CD4-positive, alpha-beta T cell treated with Interferon alpha-2 for 1 hour (primary cell): Measurements from ENCODE around the gene KDM5B.
"Not testable (repeated sequence)": the region's sequence is repeated elsewhere in the genome, so short reads cannot be mapped to it uniquely, and the experiment has no call there.

Source experiments
- DNase-seq, 2 donors: peaks; one replicate each; pipeline ENCODE4 v3.0.0-alpha.2; 2020 to 2022

Gene KDM5B

DNA sequence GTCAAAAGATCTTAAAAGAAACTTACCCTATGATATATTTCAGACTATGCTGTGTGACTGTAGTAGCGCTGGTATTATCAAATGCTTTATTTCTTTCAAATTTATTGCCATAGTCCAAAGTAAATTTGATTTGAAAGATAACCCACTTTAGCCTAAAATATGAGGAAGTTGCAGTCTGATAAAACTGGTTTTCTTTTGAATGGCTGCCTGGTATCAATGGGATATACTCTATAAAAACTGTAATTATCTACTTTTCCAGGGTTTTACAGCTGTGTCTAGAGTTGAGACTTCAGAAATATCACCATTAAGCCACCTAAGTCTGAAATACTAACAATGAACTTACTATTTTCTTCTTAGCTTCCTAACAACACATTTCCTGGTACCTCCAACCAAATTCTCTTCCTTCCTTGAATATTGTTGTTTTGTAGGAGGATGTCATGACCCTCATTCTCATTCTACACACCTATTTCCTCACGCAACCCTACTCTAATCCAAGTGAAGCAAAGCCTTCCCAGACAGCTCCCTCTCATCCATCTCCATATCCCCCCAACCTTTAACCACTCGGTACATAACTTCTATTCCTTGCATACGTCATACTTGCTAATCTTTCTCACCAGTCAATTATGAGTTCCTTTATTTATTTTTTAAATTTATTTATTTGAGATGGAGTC, 17.0 kb downstream of the KDM5B start:
- no peak for DNase-seq

GRCh38 chr1:202788800-202789199, 19.4 kb downstream of the KDM5B start:
- no peak for DNase-seq

DNA sequence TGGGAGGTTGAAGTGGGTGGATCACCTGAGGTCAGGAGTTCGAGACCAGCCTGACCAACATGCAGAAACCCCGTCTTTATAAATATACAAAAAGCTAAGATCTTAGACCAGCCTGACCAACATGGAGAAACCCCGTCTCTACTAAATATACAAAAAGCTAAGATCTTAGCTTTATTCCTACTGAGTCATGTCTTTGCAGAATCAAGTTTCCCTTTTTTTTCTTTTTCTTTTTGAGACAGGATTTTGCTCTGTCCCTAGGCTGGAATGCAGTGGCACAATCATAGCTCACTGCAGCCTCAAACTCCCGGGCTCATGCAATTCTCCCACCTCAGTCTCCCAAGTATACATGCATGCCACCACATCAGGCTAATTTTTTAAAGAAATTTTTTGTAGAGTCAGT, 21.4 kb downstream of the KDM5B start:
- no peak for DNase-seq

DNA sequence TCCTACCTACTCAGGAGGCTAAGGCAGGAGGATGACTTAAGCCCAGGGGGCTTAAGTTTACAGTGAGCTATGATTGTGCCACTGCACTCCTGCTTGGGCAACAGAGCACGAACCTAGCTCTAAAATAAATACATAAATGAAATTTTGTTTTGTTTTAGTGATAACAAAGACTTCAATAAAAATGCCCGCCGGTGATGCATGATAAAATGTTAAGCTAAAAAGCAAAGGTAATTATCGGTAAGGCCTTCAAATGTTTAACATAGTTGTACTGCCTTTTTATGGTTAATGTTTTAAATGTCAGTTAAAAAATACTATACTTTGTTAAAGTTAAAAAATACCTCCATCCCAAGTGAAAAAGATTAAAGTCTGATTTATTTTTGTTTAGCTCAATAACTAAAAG, 27.0 kb downstream of the KDM5B start:
- no peak for DNase-seq

GRCh38 chr1:202770135-202770534, 38.1 kb downstream of the KDM5B start:
- no peak for DNase-seq

GRCh38 chr1:202765721-202766120, 42.5 kb downstream of the KDM5B start:
- DNase-seq: no peak

GRCh38 chr1:202762019-202762418, 46.2 kb downstream of the KDM5B start:
- DNase-seq: no peak

GRCh38 chr1:202760589-202760988, 47.6 kb downstream of the KDM5B start:
- DNase-seq: no peak

- no peak for DNase-seq
Measured at GRCh38 chr1:202756391-202756790, 51.8 kb downstream of the KDM5B start.

- DNase-seq: no peak
Measured at GRCh38 chr1:202754293-202754692, 53.9 kb downstream of the KDM5B start.

- no peak for DNase-seq
Measured at GRCh38 chr1:202752774-202753173, 55.4 kb downstream of the KDM5B start.

GRCh38 chr1:202750761-202751160, 57.5 kb downstream of the KDM5B start:
- DNase-seq: peak in 1 of 2 donors; percentile 9

GRCh38 chr1:202750024-202750423, 58.2 kb downstream of the KDM5B start:
- no peak for DNase-seq

DNA sequence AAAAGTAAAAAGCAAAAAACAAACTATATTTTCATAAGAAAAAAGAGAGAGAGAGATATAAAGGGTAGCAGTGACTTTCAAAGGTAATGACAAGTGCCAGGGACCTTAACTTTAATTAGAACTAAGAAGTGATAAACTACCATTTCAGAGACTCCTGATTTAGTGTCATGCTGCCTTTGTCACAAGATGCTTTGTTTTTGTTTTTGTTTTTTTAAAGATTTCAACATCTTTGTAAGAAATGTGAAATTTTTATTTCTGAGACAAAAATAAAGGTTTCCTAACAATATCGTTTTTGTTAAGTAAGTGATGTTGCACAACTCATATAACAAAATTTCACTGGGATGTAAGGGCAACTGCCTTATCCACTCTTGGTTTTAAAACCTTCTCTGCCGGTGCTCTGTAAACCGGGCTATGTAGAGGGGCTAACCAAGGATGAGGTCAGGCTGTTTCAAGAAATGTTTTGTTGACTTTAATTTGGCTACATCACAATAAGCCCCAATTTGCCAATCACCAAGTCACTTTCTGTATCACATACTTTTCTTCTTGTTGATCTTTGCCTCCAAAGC, 62.8 kb downstream of the KDM5B start:
- DNase-seq: no peak

DNA sequence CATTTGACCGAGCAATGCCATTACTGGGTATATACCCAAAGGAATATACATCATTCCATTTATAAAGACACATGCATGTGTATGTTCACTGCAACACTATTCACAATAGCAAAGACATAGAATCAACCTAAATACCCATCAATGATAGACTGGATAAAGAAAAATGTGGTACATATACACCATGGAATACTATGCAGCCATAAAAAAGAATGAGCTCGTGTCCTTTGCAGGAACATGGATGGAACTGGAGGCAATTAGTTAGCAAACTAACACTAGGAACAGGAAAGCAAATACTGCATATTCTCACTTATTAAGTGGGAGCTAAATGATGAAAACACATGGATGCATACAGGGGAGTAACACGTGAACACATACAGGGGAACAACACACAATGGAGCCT, 63.5 kb downstream of the KDM5B start:
- not testable (repeated sequence) for DNase-seq

DNA sequence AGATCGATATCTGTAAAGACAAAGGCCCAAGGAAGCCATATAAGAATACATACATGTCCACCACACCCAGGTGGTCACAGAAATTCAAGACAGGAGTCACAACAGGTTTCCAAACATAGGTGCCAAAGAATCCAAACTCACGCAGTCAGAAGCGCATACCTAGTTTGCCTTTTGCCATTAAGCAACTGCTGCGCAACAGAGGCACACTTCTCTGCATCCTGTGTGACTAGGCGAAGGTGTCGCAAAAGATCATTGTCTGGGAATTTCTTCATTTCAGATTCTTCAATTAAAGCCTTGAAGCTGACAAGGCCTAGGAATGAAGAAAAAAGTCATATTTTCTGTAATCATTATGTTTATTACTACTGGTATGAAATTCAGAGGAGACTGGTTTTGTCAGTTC, 65.7 kb downstream of the KDM5B start:
- DNase-seq: no peak

- DNase-seq: no peak
Measured at GRCh38 chr1:202733251-202733650, 75.0 kb downstream of the KDM5B start.

DNA sequence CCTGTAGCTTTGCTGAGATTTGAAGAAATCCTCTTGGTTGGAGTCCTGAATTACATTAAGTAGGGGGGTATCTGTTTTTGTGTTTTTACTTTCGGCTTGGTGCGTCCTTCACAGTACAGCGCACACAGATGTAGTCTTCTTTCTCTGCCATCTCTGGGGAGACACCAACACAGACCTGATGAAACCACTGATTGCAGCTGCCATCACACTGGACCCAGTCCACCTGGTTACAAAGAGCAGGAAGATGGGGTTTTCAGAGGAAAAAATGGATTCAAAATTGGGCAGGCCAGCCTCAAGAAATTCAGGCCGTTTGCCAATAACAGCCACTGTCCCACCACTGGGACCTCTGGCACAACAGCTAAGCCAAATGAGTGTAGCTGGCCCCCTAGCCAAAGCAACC, 79.3 kb downstream of the KDM5B start:
- DNase-seq: no peak

DNA sequence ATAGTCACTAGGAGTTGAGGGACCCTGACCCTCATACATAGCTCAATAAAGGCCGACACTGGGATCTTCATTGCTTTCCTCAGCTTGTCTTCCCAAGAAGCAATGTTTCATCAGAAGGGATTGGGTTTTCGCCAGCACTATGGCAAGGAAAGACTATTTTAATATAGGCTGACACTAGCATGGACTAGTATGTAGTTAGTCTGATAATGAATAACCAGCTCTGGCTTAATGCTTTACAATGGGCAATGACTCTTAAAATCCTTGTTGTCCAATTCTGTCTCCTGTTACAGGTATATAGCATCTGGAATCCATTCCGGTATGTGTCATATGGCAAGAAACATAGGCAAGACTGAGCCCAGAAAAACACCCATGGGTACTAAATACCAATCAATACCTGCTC, 82.7 kb downstream of the KDM5B start:
- DNase-seq: no peak

GRCh38 chr1:202723708-202724107, 84.5 kb downstream of the KDM5B start:
- DNase-seq: no peak

- DNase-seq: not testable (repeated sequence)
Measured at GRCh38 chr1:202723046-202723445, 85.2 kb downstream of the KDM5B start.

DNA sequence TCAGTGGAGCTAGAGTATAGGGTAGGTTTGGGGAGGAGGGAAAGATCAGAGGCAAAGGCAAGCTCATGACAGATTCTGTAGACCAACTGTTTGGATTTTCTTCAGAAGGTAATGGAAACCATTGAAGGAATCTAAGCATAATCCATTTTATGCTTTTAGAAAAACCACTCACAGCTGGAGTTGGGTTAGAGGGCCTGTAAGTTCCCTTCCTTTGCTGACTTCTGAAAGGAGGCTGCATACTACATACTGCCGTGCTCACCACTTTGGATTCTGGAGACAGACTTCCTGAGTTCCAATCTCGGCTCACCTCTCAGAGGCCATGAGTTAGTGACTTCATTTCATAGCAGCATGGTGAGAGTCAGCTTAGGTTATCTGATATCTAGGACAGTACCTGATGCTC, 91.6 kb downstream of the KDM5B start:
- no peak for DNase-seq

GRCh38 chr1:202714202-202714601, 94.0 kb downstream of the KDM5B start:
- DNase-seq: not testable (repeated sequence)

GRCh38 chr1:202713110-202713509, 95.1 kb downstream of the KDM5B start:
- DNase-seq: no peak
